ENCODE data around the gene SUN3. TPM values are rescaled to one million over a fixed set of nuclear protein-coding genes. Genes with fewer than 3 reads are reported as not detected.

Gene SUN3
- total and polyA plus RNA-seq, 2 experiments from 2014 or later = not detected

GRCh38 chr7:47953822-47954221 is 75.1 kb downstream of the SUN3 start:
- 98 to 99% methylated on average over 4 of the region's 4 CpGs for WGBS, 2 experiments (ENCODE audit: low coverage in 1 of 2, low lambda C conversion rate in 2 of 2, missing lambda C conversion rate in 2 of 2)
- H3K27ac ChIP-seq = no peak overlapping the region
- no peaks in the 10 kb centered on the region for H3K27me3 ChIP-seq (replicated peaks; ENCODE audit: insufficient read depth)

GRCh38 chr7:47952224-47952623 is 76.7 kb downstream of the SUN3 start:
- H4K20me1 ChIP-seq (ENCODE audit: insufficient read depth) = no peaks in the 10 kb centered on the region
- peaks cover 13% of the 10 kb centered on the region for H3K4me1 ChIP-seq (ENCODE audit: insufficient read depth)
- no peak for TF ChIP-seq EZH2phosphoT487 (IDR thresholded peaks at IDR 0.05; ENCODE audit: insufficient read depth, low read depth)
- TF ChIP-seq EZH2 (IDR thresholded peaks at IDR 0.05; ENCODE audit: insufficient read depth, poor library complexity, severe bottlenecking) = no peak
- no peaks in the 10 kb centered on the region for H3K9me2 ChIP-seq (ENCODE audit: insufficient read depth)
- H3K36me3 ChIP-seq (ENCODE audit: low read depth) = 0 out of 2 replicates have a peak, but pooled peaks cover 4% of the 10 kb centered on the region
- H3K9ac ChIP-seq = no peak overlapping the region
- H3K27me3 ChIP-seq (replicated peaks; ENCODE audit: insufficient read depth) = no peaks in the 10 kb centered on the region
- in situ Hi-C loops (cut with MboI) = no loop called here
- 83 to 85% methylated on average over 4 of the region's 4 CpGs for WGBS, 2 experiments (ENCODE audit: low coverage in 1 of 2, low lambda C conversion rate in 2 of 2, missing lambda C conversion rate in 2 of 2)
- no peak overlapping the region for H3K4me3 ChIP-seq
- H3K4me2 ChIP-seq (ENCODE audit: unreplicated experiment) = no peak overlapping the region
- H3K27ac ChIP-seq = no peak overlapping the region
- no peaks in the 10 kb centered on the region for H3K9me3 ChIP-seq (ENCODE audit: low read depth)
- DNase-seq = no peak
- no peaks in the 10 kb centered on the region for H3K79me2 ChIP-seq (ENCODE audit: insufficient read depth)
- no peak overlapping the region for H2AFZ ChIP-seq
- peaks cover 15% of the 10 kb centered on the region for H3F3A ChIP-seq (ENCODE audit: insufficient read depth)

More at GRCh38 chr7:47953822-47954221, 75.1 kb downstream of the SUN3 start:
- H3K9me2 ChIP-seq (ENCODE audit: insufficient read depth) = no peaks in the 10 kb centered on the region
- no peak overlapping the region for H3K4me2 ChIP-seq (ENCODE audit: unreplicated experiment)
- H3K9ac ChIP-seq = no peak overlapping the region
- DNase-seq = no peak
- H3F3A ChIP-seq (ENCODE audit: insufficient read depth) = peaks cover 15% of the 10 kb centered on the region
- no peak for TF ChIP-seq EZH2phosphoT487 (IDR thresholded peaks at IDR 0.05; ENCODE audit: insufficient read depth, low read depth)
- no peak for TF ChIP-seq EZH2 (IDR thresholded peaks at IDR 0.05; ENCODE audit: insufficient read depth, poor library complexity, severe bottlenecking)
- peaks cover 13% of the 10 kb centered on the region for H3K4me1 ChIP-seq (ENCODE audit: insufficient read depth)
- 0 out of 2 replicates have a peak, but pooled peaks cover 4% of the 10 kb centered on the region for H3K36me3 ChIP-seq (ENCODE audit: low read depth)
- no peaks in the 10 kb centered on the region for H4K20me1 ChIP-seq (ENCODE audit: insufficient read depth)
- H2AFZ ChIP-seq = no peak overlapping the region
- no peaks in the 10 kb centered on the region for H3K9me3 ChIP-seq (ENCODE audit: low read depth)
- in situ Hi-C loops (cut with MboI) = no loop called here
- H3K4me3 ChIP-seq = no peak overlapping the region
- no peaks in the 10 kb centered on the region for H3K79me2 ChIP-seq (ENCODE audit: insufficient read depth)

- in situ Hi-C loops (cut with MboI) = no loop called here
- H3K4me3 ChIP-seq = no peak overlapping the region
- no peaks in the 10 kb centered on the region for H3K36me3 ChIP-seq (ENCODE audit: low read depth)
- H2AFZ ChIP-seq = no peak overlapping the region
- H3K4me2 ChIP-seq (ENCODE audit: unreplicated experiment) = no peak overlapping the region
- H3K9me3 ChIP-seq (ENCODE audit: low read depth) = no peaks in the 10 kb centered on the region
- peaks cover 13% of the 10 kb centered on the region for H3K4me1 ChIP-seq (ENCODE audit: insufficient read depth)
- TF ChIP-seq EZH2phosphoT487 (IDR thresholded peaks at IDR 0.05; ENCODE audit: insufficient read depth, low read depth) = no peak
- no peak for TF ChIP-seq EZH2 (IDR thresholded peaks at IDR 0.05; ENCODE audit: insufficient read depth, poor library complexity, severe bottlenecking)
- H3F3A ChIP-seq (ENCODE audit: insufficient read depth) = peaks cover 15% of the 10 kb centered on the region
- no peaks in the 10 kb centered on the region for H3K9me2 ChIP-seq (ENCODE audit: insufficient read depth)
- no peaks in the 10 kb centered on the region for H3K79me2 ChIP-seq (ENCODE audit: insufficient read depth)
- H3K27me3 ChIP-seq (replicated peaks; ENCODE audit: insufficient read depth) = no peaks in the 10 kb centered on the region
- no peak overlapping the region for H3K27ac ChIP-seq
- H3K9ac ChIP-seq = no peak overlapping the region
- DNase-seq = no peak
- no peaks in the 10 kb centered on the region for H4K20me1 ChIP-seq (ENCODE audit: insufficient read depth)
Observed at GRCh38 chr7:47951374-47951773, 77.5 kb downstream of the SUN3 start.

GRCh38 chr7:47950714-47951113 is 78.2 kb downstream of the SUN3 start:
- Histone ChIP-seq H3K36me3 (ENCODE audit: low read depth) (no peaks in the 10 kb centered on the region), H3F3A (ENCODE audit: insufficient read depth) (peaks cover 15% of the 10 kb centered on the region), H3K4me3 (no peak overlapping the region), H3K27me3 (replicated peaks; ENCODE audit: insufficient read depth) (no peaks in the 10 kb centered on the region), H3K27ac (no peak overlapping the region), H3K79me2 (ENCODE audit: insufficient read depth) (no peaks in the 10 kb centered on the region), H4K20me1 (ENCODE audit: insufficient read depth) (no peaks in the 10 kb centered on the region), H3K9ac (no peak overlapping the region), H3K4me1 (ENCODE audit: insufficient read depth) (peaks cover 13% of the 10 kb centered on the region), H3K9me2 (ENCODE audit: insufficient read depth) (no peaks in the 10 kb centered on the region), H3K4me2 (ENCODE audit: unreplicated experiment) (no peak overlapping the region), H3K9me3 (ENCODE audit: low read depth) (no peaks in the 10 kb centered on the region), H2AFZ (no peak overlapping the region)
- in situ Hi-C loops (cut with MboI) = no loop called here
- 85 to 87% methylated on average over 11 of the region's 11 CpGs for WGBS, 2 experiments (ENCODE audit: low coverage in 1 of 2, low lambda C conversion rate in 2 of 2, missing lambda C conversion rate in 2 of 2)
- no peak for DNase-seq
- no peak for TF ChIP-seq EZH2 (IDR thresholded peaks at IDR 0.05; ENCODE audit: insufficient read depth, poor library complexity, severe bottlenecking)
- TF ChIP-seq EZH2phosphoT487 (IDR thresholded peaks at IDR 0.05; ENCODE audit: insufficient read depth, low read depth) = no peak

GRCh38 chr7:47949703-47950102 is 79.2 kb downstream of the SUN3 start:
- 85 to 86% methylated on average over 4 of the region's 4 CpGs for WGBS, 2 experiments (ENCODE audit: low coverage in 1 of 2, low lambda C conversion rate in 2 of 2, missing lambda C conversion rate in 2 of 2)
- in situ Hi-C loops (cut with MboI) = no loop called here

More at GRCh38 chr7:47949703-47950102, 79.2 kb downstream of the SUN3 start:
- Histone ChIP-seq H3F3A (ENCODE audit: insufficient read depth) (peaks cover 11% of the 10 kb centered on the region; the same call in 1 of the 2 replicates), H3K4me2 (ENCODE audit: unreplicated experiment) (no peak overlapping the region), H3K27me3 (replicated peaks; ENCODE audit: insufficient read depth) (no peaks in the 10 kb centered on the region), H3K79me2 (ENCODE audit: insufficient read depth) (no peaks in the 10 kb centered on the region), H3K9me3 (ENCODE audit: low read depth) (no peaks in the 10 kb centered on the region), H3K27ac (no peak overlapping the region), H2AFZ (no peak overlapping the region), H3K4me3 (no peak overlapping the region), H3K9ac (no peak overlapping the region), H4K20me1 (ENCODE audit: insufficient read depth) (no peaks in the 10 kb centered on the region), H3K4me1 (ENCODE audit: insufficient read depth) (peaks cover 6% of the 10 kb centered on the region; the same call in 1 of the 2 replicates), H3K36me3 (ENCODE audit: low read depth) (no peaks in the 10 kb centered on the region), H3K9me2 (ENCODE audit: insufficient read depth) (no peaks in the 10 kb centered on the region)
- no peak for TF ChIP-seq EZH2 (IDR thresholded peaks at IDR 0.05; ENCODE audit: insufficient read depth, poor library complexity, severe bottlenecking)
- TF ChIP-seq EZH2phosphoT487 (IDR thresholded peaks at IDR 0.05; ENCODE audit: insufficient read depth, low read depth) = no peak
- DNase-seq = no peak
